ENCODE data around the gene FIP1L1. TPM values are rescaled to one million over a fixed set of nuclear protein-coding genes. Genes with fewer than 3 reads are reported as not detected.

FIP1L1 gene
- total RNA-seq, 1 experiment from 2014 or later = 68.0 TPM

DNA sequence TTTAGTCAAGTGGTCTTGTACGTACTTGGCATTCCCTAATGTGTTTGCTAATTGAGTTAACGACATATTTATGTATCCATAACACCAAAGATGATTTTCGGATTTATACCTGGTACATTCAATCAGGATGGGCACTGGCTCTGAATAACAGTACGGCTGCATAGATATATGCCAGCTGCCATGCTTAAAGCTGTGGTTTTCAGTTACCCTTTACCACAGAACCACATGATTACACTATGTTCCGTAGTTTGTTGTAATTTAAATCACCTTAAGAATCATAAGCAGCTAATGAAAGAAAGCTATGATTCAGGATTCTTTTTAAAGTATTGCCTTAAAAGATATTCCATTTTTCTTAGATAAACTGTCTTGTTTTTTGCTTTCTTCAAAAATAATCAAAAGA is 53.6 kb downstream of the FIP1L1 start:
- Histone ChIP-seq H3K14ac (ENCODE audit: insufficient read depth, low read length) (no peak overlapping the region), H3K18ac (ENCODE audit: insufficient read length, low read depth, low read length) (no peak overlapping the region), H2BK5ac (ENCODE audit: insufficient read length, low read length) (no peak overlapping the region), H3K27ac (ENCODE audit: insufficient read length, low read depth, low read length) (no peak overlapping the region), H4K8ac (replicated peaks; ENCODE audit: insufficient read length, low read depth, low read length) (no peak overlapping the region), H3K27me3 (ENCODE audit: insufficient read depth, low read length) (no peaks in the 10 kb centered on the region), H3K56ac (ENCODE audit: insufficient read length, low read depth, low read length) (no peak overlapping the region), H4K91ac (ENCODE audit: insufficient read length, low read depth, low read length) (no peak overlapping the region), H3K79me1 (ENCODE audit: insufficient read depth, low read depth, low read length, poor library complexity, severe bottlenecking) (no peaks in the 10 kb centered on the region), H4K5ac (ENCODE audit: insufficient read length, low read depth, low read length) (no peak overlapping the region), H2BK15ac (ENCODE audit: low read depth, low read length) (no peak overlapping the region), H3K4ac (ENCODE audit: low read depth, low read length) (no peak overlapping the region), H3T11ph (ENCODE audit: low read length) (no peak overlapping the region), H2AFZ (ENCODE audit: low read length) (no peak overlapping the region), H2BK120ac (ENCODE audit: low read depth, low read length, poor library complexity, severe bottlenecking) (no peak overlapping the region), H3K23ac (ENCODE audit: insufficient read length, low read depth, low read length) (no peak overlapping the region), H2BK20ac (ENCODE audit: low read depth, low read length, poor library complexity, severe bottlenecking) (no peak overlapping the region), H3K9ac (ENCODE audit: extremely low read depth, insufficient read length, low read length) (no peak overlapping the region), H3K4me2 (ENCODE audit: insufficient read depth, insufficient read length, low read length) (no peak overlapping the region), H3K4me1 (ENCODE audit: insufficient read depth, low read length) (no peaks in the 10 kb centered on the region), H2AK5ac (ENCODE audit: insufficient read length, low read length) (no peak overlapping the region), H3K79me2 (ENCODE audit: insufficient read depth, low read length) (no peaks in the 10 kb centered on the region), H3K23me2 (ENCODE audit: insufficient read length, low read depth, low read length, poor library complexity, severe bottlenecking) (no peaks in the 10 kb centered on the region), H3K9me3 (ENCODE audit: control insufficient read depth, low read depth, low read length) (no peaks in the 10 kb centered on the region), H2BK12ac (ENCODE audit: insufficient read length, low read depth, low read length) (no peak overlapping the region), H4K20me1 (ENCODE audit: control insufficient read depth, insufficient read depth, insufficient read length) (no peaks in the 10 kb centered on the region)
- H3K4me1 Mint-ChIP-seq = no peaks in the 10 kb centered on the region
- no peak overlapping the region for H3K4me3 Mint-ChIP-seq
- H3K36me3 Mint-ChIP-seq (ENCODE audit: insufficient read depth in 1 of 3, low read depth in 3 of 3) = peaks cover 14 to 58% (median 43%) of the 10 kb centered on the region in 3 experiments
- H3K27me3 Mint-ChIP-seq (ENCODE audit: low read depth) = no peaks in the 10 kb centered on the region
- TF ChIP-seq, protein P1, sequence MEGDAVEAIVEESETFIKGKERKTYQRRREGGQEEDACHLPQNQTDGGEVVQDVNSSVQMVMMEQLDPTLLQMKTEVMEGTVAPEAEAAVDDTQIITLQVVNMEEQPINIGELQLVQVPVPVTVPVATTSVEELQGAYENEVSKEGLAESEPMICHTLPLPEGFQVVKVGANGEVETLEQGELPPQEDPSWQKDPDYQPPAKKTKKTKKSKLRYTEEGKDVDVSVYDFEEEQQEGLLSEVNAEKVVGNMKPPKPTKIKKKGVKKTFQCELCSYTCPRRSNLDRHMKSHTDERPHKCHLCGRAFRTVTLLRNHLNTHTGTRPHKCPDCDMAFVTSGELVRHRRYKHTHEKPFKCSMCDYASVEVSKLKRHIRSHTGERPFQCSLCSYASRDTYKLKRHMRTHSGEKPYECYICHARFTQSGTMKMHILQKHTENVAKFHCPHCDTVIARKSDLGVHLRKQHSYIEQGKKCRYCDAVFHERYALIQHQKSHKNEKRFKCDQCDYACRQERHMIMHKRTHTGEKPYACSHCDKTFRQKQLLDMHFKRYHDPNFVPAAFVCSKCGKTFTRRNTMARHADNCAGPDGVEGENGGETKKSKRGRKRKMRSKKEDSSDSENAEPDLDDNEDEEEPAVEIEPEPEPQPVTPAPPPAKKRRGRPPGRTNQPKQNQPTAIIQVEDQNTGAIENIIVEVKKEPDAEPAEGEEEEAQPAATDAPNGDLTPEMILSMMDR (conservative IDR thresholded peaks at IDR 0.05) = no peak
- H3K9me3 Mint-ChIP-seq = no peaks in the 10 kb centered on the region
- no peak overlapping the region for H3K27ac Mint-ChIP-seq
- WGBS (ENCODE audit: extremely low coverage, insufficient read length, low lambda C conversion rate) = no CpG with 5 or more reads among the region's 5 CpGs
- no peak for DNase-seq

Measured in H9 (cell line).